Central memory CD8-positive, alpha-beta T cell (primary cell): ENCODE results near the gene EPM2AIP1.

Experiments
- ATAC-seq: fragments of 150-1000 bp; cut with Tn5 transposase; replicated peaks from 2 replicates; pipeline ENCODE4 v1.10.0; 2022; ENCODE audit warnings: mild to moderate bottlenecking, moderate FRiP score, moderate number of reproducible peaks; ENCODE audit not compliant: poor library complexity, severe bottlenecking; ENCODE audit errors: extremely low read depth
- DNase-seq, 2 donors: peaks; one replicate each; pipeline ENCODE4 v3.0.0; 2021; ENCODE audit warnings: low spot score in 2 of 2
- H3K27ac Mint-ChIP-seq: one replicate; pipeline ENCODE4 v1.8.0; 2022; ENCODE audit warnings: low read depth, mild to moderate bottlenecking, moderate library complexity, mixed read lengths
- H3K27me3 Mint-ChIP-seq: one replicate; pipeline ENCODE4 v1.8.0; 2022; ENCODE audit warnings: mixed read lengths
- H3K36me3 Mint-ChIP-seq: one replicate; pipeline ENCODE4 v1.8.0; 2022; ENCODE audit warnings: mild to moderate bottlenecking, moderate library complexity, mixed read lengths; ENCODE audit not compliant: insufficient read depth
- H3K4me1 Mint-ChIP-seq: one replicate; pipeline ENCODE4 v1.8.0; 2022; ENCODE audit warnings: mixed read lengths
- H3K4me3 Mint-ChIP-seq: one replicate; pipeline ENCODE4 v1.8.0; 2022; ENCODE audit warnings: mild to moderate bottlenecking, moderate library complexity, mixed read lengths
- H3K9me3 Mint-ChIP-seq: one replicate; pipeline ENCODE4 v1.8.0; 2022; ENCODE audit warnings: mixed read lengths

The EPM2AIP1 gene

DNA sequence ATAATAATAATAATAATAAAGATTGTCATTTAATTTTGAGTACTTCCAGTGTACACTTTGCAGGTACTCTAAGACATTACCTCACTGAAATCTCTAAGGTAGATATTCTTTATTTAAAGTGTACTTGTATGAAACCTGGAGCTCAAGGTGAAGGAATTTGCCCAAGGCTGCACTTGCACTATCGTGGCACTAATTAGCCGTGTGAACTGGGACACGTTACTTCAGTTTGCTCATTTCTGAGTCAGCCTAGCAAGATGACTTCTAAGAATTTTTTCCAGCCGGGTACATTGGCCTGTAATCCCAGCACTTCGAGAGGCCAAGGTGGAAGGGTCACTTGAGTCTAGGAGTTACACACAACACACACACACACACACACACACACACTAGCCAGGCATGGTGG is 33.9 kb upstream of the EPM2AIP1 start:
- no peaks in the 10 kb centered on the region for H3K9me3 Mint-ChIP-seq
- peaks cover 6% of the 10 kb centered on the region for H3K4me1 Mint-ChIP-seq
- peaks cover 52% of the 10 kb centered on the region for H3K36me3 Mint-ChIP-seq
- H3K27ac Mint-ChIP-seq = peak overlapping the region; percentile 44
- H3K4me3 Mint-ChIP-seq = no peak overlapping the region
- DNase-seq (no peak), ATAC-seq (no peak)
- H3K27me3 Mint-ChIP-seq = no peaks in the 10 kb centered on the region

DNA sequence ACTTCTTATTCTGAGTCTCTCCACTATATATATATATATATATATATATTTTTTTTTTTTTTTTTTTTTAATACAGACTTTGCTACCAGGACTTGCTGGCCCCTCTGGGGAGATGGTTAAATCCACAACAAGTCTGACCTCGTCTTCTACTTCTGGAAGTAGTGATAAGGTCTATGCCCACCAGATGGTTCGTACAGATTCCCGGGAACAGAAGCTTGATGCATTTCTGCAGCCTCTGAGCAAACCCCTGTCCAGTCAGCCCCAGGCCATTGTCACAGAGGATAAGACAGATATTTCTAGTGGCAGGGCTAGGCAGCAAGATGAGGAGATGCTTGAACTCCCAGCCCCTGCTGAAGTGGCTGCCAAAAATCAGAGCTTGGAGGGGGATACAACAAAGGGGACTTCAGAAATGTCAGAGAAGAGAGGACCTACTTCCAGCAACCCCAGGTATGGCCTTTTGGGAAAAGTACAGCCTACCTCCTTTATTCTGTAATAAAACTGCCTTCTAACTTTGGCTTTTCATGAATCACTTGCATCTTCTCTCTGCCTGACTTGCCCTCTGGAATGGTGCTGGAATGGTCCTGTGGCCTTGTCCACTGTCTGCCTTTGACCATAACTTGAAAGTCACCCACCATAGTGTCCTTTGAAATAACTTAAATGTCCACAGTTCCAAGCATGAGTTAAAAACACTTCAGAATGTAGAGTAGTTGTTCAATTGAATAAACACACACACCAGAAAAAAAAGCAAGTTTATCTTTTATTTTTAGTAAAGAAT is 32.8 kb upstream of the EPM2AIP1 start:
- ATAC-seq = no peak
- no peak for DNase-seq
- H3K4me1 Mint-ChIP-seq = peaks cover 10% of the 10 kb centered on the region
- H3K27me3 Mint-ChIP-seq = no peaks in the 10 kb centered on the region
- H3K27ac Mint-ChIP-seq = no peak overlapping the region
- H3K9me3 Mint-ChIP-seq = no peaks in the 10 kb centered on the region
- peaks cover 55% of the 10 kb centered on the region for H3K36me3 Mint-ChIP-seq
- no peak overlapping the region for H3K4me3 Mint-ChIP-seq

DNA sequence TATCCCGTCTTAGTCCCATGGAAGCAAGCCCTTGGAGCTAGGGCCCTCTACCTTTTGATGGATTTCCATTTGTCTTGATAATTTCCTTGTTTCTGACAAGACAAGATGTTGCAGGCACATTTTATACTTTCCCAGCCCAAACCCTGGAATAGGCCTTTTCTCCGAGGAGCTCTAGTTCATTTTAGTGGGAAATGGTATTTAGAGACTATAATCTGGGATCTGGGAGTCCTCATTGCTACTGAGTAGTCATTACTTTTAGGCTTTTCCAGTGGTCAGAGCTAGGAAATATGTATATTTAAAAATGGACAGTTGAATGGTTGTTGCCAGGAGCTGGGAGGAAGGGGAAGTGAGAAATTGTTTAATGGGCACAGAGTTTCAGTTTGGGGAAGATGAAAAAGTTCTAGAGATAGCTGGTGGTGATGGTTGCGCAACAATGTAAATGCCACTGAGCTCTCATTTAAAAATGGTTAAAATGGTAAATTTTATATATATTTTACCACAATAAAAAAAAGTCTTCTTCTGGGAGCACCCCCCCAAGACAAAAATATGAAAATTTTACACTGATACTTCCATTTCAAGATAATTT is 32.0 kb upstream of the EPM2AIP1 start:
- H3K4me3 Mint-ChIP-seq = no peak overlapping the region
- ATAC-seq = no peak
- H3K4me1 Mint-ChIP-seq = peaks cover 10% of the 10 kb centered on the region
- H3K36me3 Mint-ChIP-seq = peaks cover 57% of the 10 kb centered on the region
- no peaks in the 10 kb centered on the region for H3K27me3 Mint-ChIP-seq
- H3K27ac Mint-ChIP-seq = no peak overlapping the region
- H3K9me3 Mint-ChIP-seq = no peaks in the 10 kb centered on the region
- DNase-seq = no peak

DNA sequence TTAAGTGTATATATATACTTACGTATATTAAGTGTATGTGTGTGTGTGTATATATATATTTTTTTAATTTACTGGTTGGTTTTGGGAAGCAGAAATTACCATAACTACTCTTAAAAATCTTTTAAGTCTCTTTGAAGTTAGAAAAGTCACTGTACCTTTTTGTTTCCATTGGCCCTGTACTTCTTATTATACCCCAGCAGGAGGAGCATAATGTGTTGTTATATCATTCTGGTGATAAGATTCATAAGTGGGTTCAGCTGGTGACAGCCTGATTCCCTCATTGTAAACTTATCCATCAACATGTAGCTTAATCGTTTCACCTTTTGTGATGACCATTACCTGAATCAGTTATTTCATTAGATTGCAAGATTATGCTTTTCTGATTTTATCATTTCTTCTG is 31.2 kb upstream of the EPM2AIP1 start:
- no peak for ATAC-seq
- H3K27me3 Mint-ChIP-seq = no peaks in the 10 kb centered on the region
- H3K4me1 Mint-ChIP-seq = peaks cover 10% of the 10 kb centered on the region
- no peak for DNase-seq
- H3K27ac Mint-ChIP-seq = no peak overlapping the region
- peaks cover 59% of the 10 kb centered on the region for H3K36me3 Mint-ChIP-seq
- H3K4me3 Mint-ChIP-seq = no peak overlapping the region
- H3K9me3 Mint-ChIP-seq = no peaks in the 10 kb centered on the region

DNA sequence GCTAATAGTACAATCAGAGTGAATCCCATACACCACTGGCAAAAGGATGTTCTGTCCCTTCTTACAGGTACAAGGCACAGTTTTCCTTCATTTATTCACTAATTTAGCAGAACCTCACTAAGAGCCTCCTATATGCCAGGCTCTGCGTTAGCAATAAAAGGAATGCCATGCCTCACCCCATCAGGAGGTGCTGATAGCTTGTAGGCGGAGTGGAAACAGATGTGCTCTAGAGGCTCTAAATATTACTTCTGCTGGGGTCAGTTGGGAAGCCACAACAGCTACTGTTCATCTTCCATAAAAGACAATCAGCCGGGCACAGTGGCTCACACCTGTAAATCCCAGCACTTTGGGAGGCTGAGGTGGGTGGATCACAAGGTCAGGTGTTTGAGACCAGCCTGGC is 24.8 kb upstream of the EPM2AIP1 start:
- DNase-seq = no peak
- H3K27me3 Mint-ChIP-seq = no peaks in the 10 kb centered on the region
- no peak overlapping the region for H3K27ac Mint-ChIP-seq
- H3K4me1 Mint-ChIP-seq = peaks cover 5% of the 10 kb centered on the region
- H3K9me3 Mint-ChIP-seq = no peaks in the 10 kb centered on the region
- ATAC-seq = no peak
- peaks cover 43% of the 10 kb centered on the region for H3K36me3 Mint-ChIP-seq
- H3K4me3 Mint-ChIP-seq = no peak overlapping the region

DNA sequence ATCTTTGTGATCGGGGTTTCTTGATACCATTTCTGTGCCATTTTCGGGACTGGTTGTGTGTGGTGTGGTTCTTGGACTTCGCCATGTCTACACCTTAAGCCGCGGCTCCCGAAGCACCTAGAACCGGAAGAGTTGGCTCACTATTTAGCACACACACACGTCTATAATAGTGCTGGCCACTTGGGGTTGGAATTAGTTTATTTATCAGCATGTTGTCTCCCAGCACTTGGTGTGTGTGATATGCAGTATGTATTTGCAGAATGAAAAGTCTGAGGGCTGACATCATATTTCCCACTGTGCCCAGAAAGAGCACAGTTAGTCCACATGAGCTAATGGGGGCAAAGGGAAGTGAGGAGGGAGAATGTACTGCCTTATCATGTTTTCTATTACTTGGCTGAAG is 24.0 kb upstream of the EPM2AIP1 start:
- Mint-ChIP-seq H3K27ac (no peak overlapping the region), H3K27me3 (no peaks in the 10 kb centered on the region), H3K4me3 (no peak overlapping the region), H3K9me3 (no peaks in the 10 kb centered on the region), H3K36me3 (peaks cover 44% of the 10 kb centered on the region), H3K4me1 (peaks cover 5% of the 10 kb centered on the region)
- no peak for ATAC-seq
- no peak for DNase-seq

DNA sequence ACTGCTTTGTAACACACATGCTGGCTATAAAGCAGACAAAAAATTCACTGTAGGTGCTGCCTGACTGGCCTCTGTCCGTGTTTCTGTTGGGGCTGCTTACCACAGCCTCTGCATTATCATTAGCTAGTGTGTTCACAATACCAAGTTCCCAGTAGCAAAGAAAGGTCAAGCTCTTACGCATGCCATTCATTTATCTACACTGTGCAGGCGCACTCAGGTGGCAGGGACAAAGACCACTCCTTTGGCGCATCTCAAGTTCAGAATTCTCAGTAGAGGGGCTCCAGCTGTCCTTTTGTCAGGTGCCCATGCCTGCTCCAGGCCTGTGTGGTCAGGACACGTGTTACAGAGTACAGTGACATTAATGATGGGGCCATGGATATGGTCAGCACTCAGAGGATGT is 22.7 kb upstream of the EPM2AIP1 start:
- H3K27ac Mint-ChIP-seq = no peak overlapping the region
- no peak for DNase-seq
- no peaks in the 10 kb centered on the region for H3K27me3 Mint-ChIP-seq
- ATAC-seq = no peak
- H3K4me1 Mint-ChIP-seq = no peaks in the 10 kb centered on the region
- H3K4me3 Mint-ChIP-seq = no peak overlapping the region
- H3K36me3 Mint-ChIP-seq = peaks cover 46% of the 10 kb centered on the region
- no peaks in the 10 kb centered on the region for H3K9me3 Mint-ChIP-seq

DNA sequence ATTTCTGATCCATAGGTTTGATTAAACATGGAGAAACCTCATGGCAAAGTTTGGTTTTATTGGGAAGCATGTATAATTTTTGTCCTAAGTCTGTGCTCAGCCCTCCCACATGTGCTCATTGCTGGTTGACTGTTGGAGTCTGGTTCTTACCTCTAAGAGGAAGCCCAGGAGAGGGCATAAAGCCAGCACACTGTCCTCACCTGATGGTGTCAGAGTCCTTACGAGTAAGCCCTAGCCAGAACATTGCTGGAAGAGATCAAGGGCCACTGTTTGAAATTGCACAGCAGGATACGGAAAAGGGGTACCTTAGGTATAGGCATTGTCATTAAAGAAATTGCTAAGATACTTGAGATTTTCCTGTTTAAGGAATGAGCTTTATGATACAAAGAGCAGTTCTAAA is 21.7 kb upstream of the EPM2AIP1 start:
- ATAC-seq = no peak
- Mint-ChIP-seq H3K27me3 (no peaks in the 10 kb centered on the region), H3K36me3 (peaks cover 44% of the 10 kb centered on the region), H3K4me3 (no peak overlapping the region), H3K4me1 (no peaks in the 10 kb centered on the region), H3K27ac (no peak overlapping the region), H3K9me3 (no peaks in the 10 kb centered on the region)
- DNase-seq = no peak

DNA sequence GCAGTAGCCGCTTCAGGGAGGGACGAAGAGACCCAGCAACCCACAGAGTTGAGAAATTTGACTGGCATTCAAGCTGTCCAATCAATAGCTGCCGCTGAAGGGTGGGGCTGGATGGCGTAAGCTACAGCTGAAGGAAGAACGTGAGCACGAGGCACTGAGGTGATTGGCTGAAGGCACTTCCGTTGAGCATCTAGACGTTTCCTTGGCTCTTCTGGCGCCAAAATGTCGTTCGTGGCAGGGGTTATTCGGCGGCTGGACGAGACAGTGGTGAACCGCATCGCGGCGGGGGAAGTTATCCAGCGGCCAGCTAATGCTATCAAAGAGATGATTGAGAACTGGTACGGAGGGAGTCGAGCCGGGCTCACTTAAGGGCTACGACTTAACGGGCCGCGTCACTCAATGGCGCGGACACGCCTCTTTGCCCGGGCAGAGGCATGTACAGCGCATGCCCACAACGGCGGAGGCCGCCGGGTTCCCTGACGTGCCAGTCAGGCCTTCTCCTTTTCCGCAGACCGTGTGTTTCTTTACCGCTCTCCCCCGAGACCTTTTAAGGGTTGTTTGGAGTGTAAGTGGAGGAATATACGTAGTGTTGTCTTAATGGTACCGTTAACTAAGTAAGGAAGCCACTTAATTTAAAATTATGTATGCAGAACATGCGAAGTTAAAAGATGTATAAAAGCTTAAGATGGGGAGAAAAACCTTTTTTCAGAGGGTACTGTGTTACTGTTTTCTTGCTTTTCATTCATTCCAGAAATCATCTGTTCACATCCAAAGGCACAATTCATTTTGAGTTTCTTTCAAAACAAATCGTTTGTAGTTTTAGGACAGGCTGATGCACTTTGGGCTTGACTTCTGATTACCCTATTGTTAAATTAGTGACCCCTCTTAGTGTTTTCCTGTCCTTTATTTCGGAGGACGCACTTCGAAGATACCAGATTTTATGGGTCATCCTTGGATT is 674 bp upstream of the EPM2AIP1 start, which contains the start of gene MLH1:
Gene MLH1 (plus strand): TSS at position 193 of the 958 bp plus-strand sequence. CDS start 30 bp downstream, at position 223.
- Mint-ChIP-seq H3K9me3 (no peaks in the 10 kb centered on the region), H3K27me3 (no peaks in the 10 kb centered on the region), H3K36me3 (peaks cover 41% of the 10 kb centered on the region), H3K4me3 (no peak within 1 kb of the TSS), H3K27ac (no peak within 1 kb of the TSS), H3K4me1 (peaks cover 27% of the 10 kb centered on the region)
- peak; percentile 87 for ATAC-seq
- peak; percentile 97 to 99 for DNase-seq

DNA sequence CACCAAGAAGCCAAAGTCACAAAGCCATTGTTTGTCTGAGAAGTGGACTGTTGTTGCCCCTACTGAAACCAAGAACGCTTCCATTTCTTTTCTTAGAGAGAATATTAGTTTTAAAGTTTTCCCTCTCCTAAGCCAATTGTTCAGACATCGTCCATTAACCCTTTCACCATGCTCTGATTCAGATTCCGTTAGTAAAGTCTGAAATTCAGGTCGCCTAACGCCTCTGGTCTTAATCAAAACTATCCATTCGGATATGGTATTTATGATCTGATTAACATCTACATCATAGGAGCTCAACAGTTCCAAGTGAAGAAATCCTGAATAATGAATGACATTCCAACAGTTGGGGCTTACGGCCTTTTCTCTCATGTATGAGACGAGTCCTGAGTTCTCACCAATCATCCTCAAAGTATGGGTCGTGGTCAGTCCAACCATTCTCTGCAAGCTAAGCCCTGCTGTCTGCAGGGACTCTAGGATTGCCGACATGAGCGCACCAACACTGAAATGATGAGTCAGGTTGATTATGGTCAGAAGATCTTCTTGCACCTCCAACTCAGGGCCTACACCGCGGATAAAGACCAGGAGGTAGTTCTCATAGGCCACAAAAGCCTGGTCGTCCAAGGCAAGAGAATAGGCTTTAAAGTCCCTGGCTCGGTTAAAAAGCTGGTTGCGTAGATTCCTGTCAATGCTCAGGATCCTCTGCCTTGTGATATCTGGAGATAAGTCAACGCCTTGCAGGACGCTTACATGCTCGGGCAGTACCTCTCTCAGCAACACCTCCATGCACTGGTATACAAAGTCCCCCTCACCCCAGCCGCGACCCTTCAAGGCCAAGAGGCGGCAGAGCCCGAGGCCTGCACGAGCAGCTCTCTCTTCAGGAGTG is 767 bp downstream of the EPM2AIP1 start:
- Mint-ChIP-seq H3K27ac (no peak overlapping the region), H3K27me3 (no peaks in the 10 kb centered on the region), H3K4me1 (peaks cover 29% of the 10 kb centered on the region), H3K36me3 (peaks cover 35% of the 10 kb centered on the region), H3K9me3 (no peaks in the 10 kb centered on the region), H3K4me3 (no peak overlapping the region)
- DNase-seq = no peak
- no peak for ATAC-seq

DNA sequence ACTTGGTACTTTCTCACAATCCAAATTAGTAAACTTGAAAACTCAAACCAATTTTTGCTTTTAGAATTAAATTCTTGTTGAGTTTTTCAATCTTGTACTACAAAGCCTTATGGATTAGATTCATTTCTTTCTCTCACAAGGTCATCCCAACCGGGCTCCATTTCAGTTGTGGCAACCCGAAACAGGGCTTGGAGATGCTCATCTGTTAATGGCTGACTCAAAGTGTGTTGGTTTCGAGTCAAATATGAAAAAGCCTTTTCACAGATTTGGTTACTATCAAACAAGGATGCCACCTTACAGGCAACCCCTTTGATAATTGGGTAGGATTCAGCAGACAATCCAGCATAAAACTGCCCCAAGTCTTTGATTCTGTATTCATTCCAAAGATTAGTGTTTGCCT is 1.8 kb downstream of the EPM2AIP1 start:
- H3K27me3 Mint-ChIP-seq = no peaks in the 10 kb centered on the region
- no peak overlapping the region for H3K27ac Mint-ChIP-seq
- ATAC-seq (no peak), DNase-seq (no peak)
- H3K9me3 Mint-ChIP-seq = no peaks in the 10 kb centered on the region
- no peak overlapping the region for H3K4me3 Mint-ChIP-seq
- peaks cover 23% of the 10 kb centered on the region for H3K4me1 Mint-ChIP-seq
- H3K36me3 Mint-ChIP-seq = peaks cover 31% of the 10 kb centered on the region

DNA sequence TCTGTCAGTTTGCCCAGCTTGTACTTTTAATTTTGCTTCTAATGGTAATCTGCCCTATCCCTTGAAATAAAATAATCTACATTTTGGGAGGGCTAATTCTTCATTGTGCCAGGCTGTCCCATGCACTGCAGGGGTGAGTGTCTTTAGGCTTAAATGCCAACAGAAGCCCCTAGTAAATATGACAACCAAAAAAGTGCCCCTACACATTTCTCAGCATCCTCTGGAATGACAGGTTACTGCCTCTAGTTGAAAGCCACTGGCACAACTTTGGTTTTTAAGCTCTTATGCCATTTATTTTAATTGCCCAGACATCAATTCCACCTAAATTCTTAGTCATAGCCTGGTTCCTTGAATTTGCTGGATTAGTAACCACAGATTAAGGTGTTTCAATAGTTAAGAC is 3.4 kb downstream of the EPM2AIP1 start:
- Mint-ChIP-seq H3K9me3 (no peaks in the 10 kb centered on the region), H3K36me3 (peaks cover 33% of the 10 kb centered on the region), H3K27ac (peak overlapping the region; percentile 72), H3K4me1 (peaks cover 29% of the 10 kb centered on the region), H3K4me3 (no peak overlapping the region), H3K27me3 (no peaks in the 10 kb centered on the region)
- ATAC-seq = no peak
- DNase-seq = no peak
